Effector CD4-positive, alpha-beta T cell (primary cell): ENCODE results near the gene IPO4.
"Not testable (repeated sequence)": the region's sequence is repeated elsewhere in the genome, so short reads cannot be mapped to it uniquely, and the experiment has no call there.

Source experiments
- DNase-seq: peaks from one replicate; pipeline ENCODE4 v3.0.0-alpha.2; 2020
- total RNA-seq: gene quantifications from one replicate; lab custom pipeline; 2026; lab: John Stamatoyannopoulos, UW

Gene IPO4
- 4.5 reads per million, percentile 18 among the genes with 10 or more reads in this experiment for total RNA-seq

GRCh38 chr14:24188251-24189058 lies at the start of gene IPO4:
Gene IPO4 (minus strand): TSS chr14:24188816. CDS start chr14:24188787, 29 bp downstream.
- DNase-seq: peak; percentile 95

GRCh38 chr14:24238123-24238522 lies 49.5 kb upstream of the IPO4 start:
- DNase-seq: no peak

GRCh38 chr14:24237463-24237955 lies 48.9 kb upstream of the IPO4 start:
- no peak for DNase-seq

GRCh38 chr14:24236689-24237462 lies 48.3 kb upstream of the IPO4 start:
- no peak for DNase-seq

GRCh38 chr14:24235804-24236688 lies 47.4 kb upstream of the IPO4 start:
- DNase-seq: no peak

GRCh38 chr14:24234095-24235005 lies 45.7 kb upstream of the IPO4 start:
- DNase-seq: no peak

GRCh38 chr14:24233538-24233866 lies 44.9 kb upstream of the IPO4 start:
- no peak for DNase-seq

GRCh38 chr14:24232645-24233537 lies 44.3 kb upstream of the IPO4 start, which contains the start of gene GMPR2:
Gene GMPR2 (plus strand): TSS chr14:24232929. CDS start chr14:24233254, 325 bp downstream.
- no peak for DNase-seq

- DNase-seq: peak; percentile 86
Measured at GRCh38 chr14:24232121-24232644, 43.6 kb upstream of the IPO4 start, which contains the start of gene NEDD8. Gene NEDD8 (minus strand): TSS chr14:24232367. CDS start chr14:24232267, 100 bp downstream.

GRCh38 chr14:24231263-24232120 lies 42.9 kb upstream of the IPO4 start:
- no peak for DNase-seq

GRCh38 chr14:24228902-24229301 lies 40.3 kb upstream of the IPO4 start:
- no peak for DNase-seq

GRCh38 chr14:24226473-24226872 lies 37.9 kb upstream of the IPO4 start:
- no peak for DNase-seq

GRCh38 chr14:24224618-24225071 lies 36.0 kb upstream of the IPO4 start:
- DNase-seq: no peak

GRCh38 chr14:24222987-24223386 lies 34.4 kb upstream of the IPO4 start:
- not testable (repeated sequence) for DNase-seq

GRCh38 chr14:24219521-24219920 lies 30.9 kb upstream of the IPO4 start:
- DNase-seq: no peak

- DNase-seq: no peak
Measured at GRCh38 chr14:24219080-24219479, 30.5 kb upstream of the IPO4 start.

GRCh38 chr14:24216876-24217275 lies 28.3 kb upstream of the IPO4 start:
- not testable (repeated sequence) for DNase-seq

GRCh38 chr14:24216345-24216699 lies 27.7 kb upstream of the IPO4 start:
- DNase-seq: no peak
